ENCODE measurements around the gene ST3GAL5. TPM values are rescaled to one million over a fixed set of nuclear protein-coding genes. Genes with fewer than 3 reads are reported as not detected.
"Not testable (repeated sequence)": the region's sequence is repeated elsewhere in the genome, so short reads cannot be mapped to it uniquely, and the experiment has no call there.

The ST3GAL5 gene
- total RNA-seq, 1 donor from 2014 or later, result 56.2 TPM

GRCh38 chr2:85917887-85918795 is 29.4 kb upstream of the ST3GAL5 start:
- DNase-seq (ENCODE audit: low spot score), result no peak

- no peak for DNase-seq (ENCODE audit: low spot score)
Measured at GRCh38 chr2:85915606-85916303, 27.0 kb upstream of the ST3GAL5 start.

GRCh38 chr2:85914922-85915321 is 26.1 kb upstream of the ST3GAL5 start:
- DNase-seq (ENCODE audit: low spot score), result no peak

GRCh38 chr2:85913884-85914881 is 25.4 kb upstream of the ST3GAL5 start:
- no peak for DNase-seq (ENCODE audit: low spot score)

- no peak for DNase-seq (ENCODE audit: low spot score)
Measured at GRCh38 chr2:85911814-85912692, 23.3 kb upstream of the ST3GAL5 start.

GRCh38 chr2:85911097-85911496 is 22.3 kb upstream of the ST3GAL5 start:
- no peak for DNase-seq (ENCODE audit: low spot score)

- DNase-seq (ENCODE audit: low spot score), result no peak
Measured at GRCh38 chr2:85909005-85909404, 20.2 kb upstream of the ST3GAL5 start.

GRCh38 chr2:85908506-85908905 is 19.7 kb upstream of the ST3GAL5 start:
- DNase-seq (ENCODE audit: low spot score), result no peak

- no peak for DNase-seq (ENCODE audit: low spot score)
Measured at GRCh38 chr2:85907671-85908157, 18.9 kb upstream of the ST3GAL5 start.

GRCh38 chr2:85906748-85907147 is 18.0 kb upstream of the ST3GAL5 start:
- no peak for DNase-seq (ENCODE audit: low spot score)

GRCh38 chr2:85905891-85906290 is 17.1 kb upstream of the ST3GAL5 start:
- no peak for DNase-seq (ENCODE audit: low spot score)

- DNase-seq (ENCODE audit: low spot score), result peak; percentile 50
Measured at GRCh38 chr2:85905187-85905666, 16.4 kb upstream of the ST3GAL5 start.

GRCh38 chr2:85903849-85904248 is 15.1 kb upstream of the ST3GAL5 start:
- no peak for DNase-seq (ENCODE audit: low spot score)

GRCh38 chr2:85902496-85902895 is 13.7 kb upstream of the ST3GAL5 start:
- no peak for DNase-seq (ENCODE audit: low spot score)

- DNase-seq (ENCODE audit: low spot score), result no peak
Measured at GRCh38 chr2:85901155-85901554, 12.4 kb upstream of the ST3GAL5 start.

- DNase-seq (ENCODE audit: low spot score), result no peak
Measured at GRCh38 chr2:85900366-85900765, 11.6 kb upstream of the ST3GAL5 start.

- DNase-seq (ENCODE audit: low spot score), result no peak
Measured at GRCh38 chr2:85899849-85900248, 11.1 kb upstream of the ST3GAL5 start.

GRCh38 chr2:85899284-85899683 is 10.5 kb upstream of the ST3GAL5 start:
- no peak for DNase-seq (ENCODE audit: low spot score)

GRCh38 chr2:85898881-85899280 is 10.1 kb upstream of the ST3GAL5 start:
- DNase-seq (ENCODE audit: low spot score), result no peak

- not testable (repeated sequence) for DNase-seq (ENCODE audit: low spot score)
Measured at GRCh38 chr2:85894554-85895278, 5.9 kb upstream of the ST3GAL5 start.

All from mucosa of gallbladder (tissue), 1 donor.